GM18951 (cell line): ENCODE results near the gene ARID1B.

Source experiments
- POLR2A ChIP-seq: IDR thresholded peaks from 4 replicates; pipeline ENCODE4 v1.6.1; 2011; ENCODE audit warnings: mild to moderate bottlenecking; ENCODE audit not compliant: insufficient read length, insufficient read depth; ENCODE audit errors: extremely low read depth
- in situ Hi-C: fragments of 300-500 bp; cut with MboI; formaldehyde crosslinking; loops from one replicate; pipeline ENCODE4 v1.12.0; 2022; ENCODE audit warnings: low sequenced_read_pairs, mixed read lengths, inconsistent platforms; ENCODE audit not compliant: unreplicated experiment

ARID1B gene

GRCh38 chr6:156827382-156827781, 50.2 kb downstream of the ARID1B start:
- in situ Hi-C loops, result no loop called here

GRCh38 chr6:156828280-156828703, 51.1 kb downstream of the ARID1B start:
- in situ Hi-C loops, result no loop called here
- TF ChIP-seq POLR2A, result no peak

More at GRCh38 chr6:156827382-156827781, 50.2 kb downstream of the ARID1B start:
- no peak for TF ChIP-seq POLR2A

DNA sequence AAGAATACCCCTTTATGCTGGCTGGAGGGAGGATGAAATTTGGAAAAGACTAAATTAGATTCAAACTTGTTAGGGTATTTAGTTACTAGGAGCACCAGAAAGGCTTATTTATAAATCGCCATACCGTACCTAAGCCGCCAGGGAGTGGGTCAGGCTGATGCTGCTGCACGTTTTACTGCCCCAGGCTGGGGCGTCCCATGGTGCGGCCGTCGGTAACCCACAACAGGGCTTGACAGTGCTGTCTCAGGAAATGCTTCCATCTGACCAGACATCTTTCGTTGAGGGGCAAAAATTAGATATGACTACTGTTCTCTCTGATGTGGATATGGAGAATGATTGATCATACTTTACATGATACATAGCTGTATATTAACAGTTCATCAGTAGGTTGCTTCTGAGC, 52.9 kb downstream of the ARID1B start:
- in situ Hi-C loops, result no loop called here
- TF ChIP-seq POLR2A, result no peak

DNA sequence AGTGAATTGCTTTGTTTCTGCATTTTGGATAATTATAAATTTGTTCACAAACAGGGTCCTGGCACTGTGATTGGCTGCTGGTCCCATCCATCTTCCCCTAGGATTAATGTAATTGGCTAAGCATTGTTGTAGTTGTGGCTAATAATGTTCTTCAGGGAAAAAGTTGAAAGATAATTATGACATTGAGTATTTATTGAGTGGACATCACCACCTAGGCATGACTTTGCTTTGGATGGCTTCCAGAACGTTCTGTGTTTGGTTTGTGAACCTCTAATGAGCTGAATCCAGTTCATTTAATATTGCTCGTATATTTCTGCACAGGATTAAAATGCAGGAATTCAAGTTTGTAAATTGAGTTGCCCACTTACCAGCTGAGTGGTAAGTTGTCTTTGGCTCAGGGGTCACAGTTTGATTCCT, 55.1 kb downstream of the ARID1B start:
- no peak for TF ChIP-seq POLR2A
- in situ Hi-C loops, result no loop called here

DNA sequence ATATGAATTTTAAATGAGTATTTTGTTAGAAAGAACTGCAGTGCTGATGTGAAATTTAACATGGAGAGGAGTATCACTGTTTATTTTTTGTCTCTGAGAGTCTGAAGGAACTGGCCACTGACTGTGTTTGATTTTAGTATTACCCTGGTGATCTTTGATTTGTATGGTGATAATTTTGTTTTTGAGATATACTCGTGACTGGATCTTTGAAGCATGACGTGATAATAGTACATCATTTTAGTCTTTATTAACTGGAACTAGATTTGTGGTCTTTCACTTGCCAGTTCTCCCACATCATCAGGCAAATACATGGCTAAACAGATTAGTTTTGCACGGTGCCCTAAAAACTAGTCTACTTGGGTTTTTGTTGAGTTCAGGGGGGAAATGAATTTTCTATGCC, 55.5 kb downstream of the ARID1B start:
- in situ Hi-C loops, result no loop called here
- TF ChIP-seq POLR2A, result no peak

DNA sequence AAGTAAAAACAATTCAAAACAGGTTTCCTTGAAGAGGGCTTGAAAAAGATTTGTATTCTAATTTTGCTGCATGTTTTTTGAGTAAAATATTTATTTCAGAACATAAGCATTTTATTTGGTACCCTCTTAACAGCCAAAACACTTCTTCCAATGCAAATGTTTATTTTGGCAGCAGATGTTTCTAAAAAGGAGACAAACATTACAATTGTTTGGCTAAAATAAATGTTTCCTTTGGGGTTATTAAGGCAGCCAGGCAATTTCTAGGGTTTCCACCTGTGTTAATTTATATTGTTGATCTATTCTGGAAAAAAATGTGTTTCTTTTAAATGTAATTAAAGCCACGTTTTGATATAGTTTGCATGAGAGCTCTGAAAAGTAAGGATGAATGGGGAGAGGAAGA, 56.6 kb downstream of the ARID1B start:
- no peak for TF ChIP-seq POLR2A
- in situ Hi-C loops, result no loop called here

GRCh38 chr6:156839129-156839528, 62.0 kb downstream of the ARID1B start:
- no peak for TF ChIP-seq POLR2A
- in situ Hi-C loops, result no loop called here

DNA sequence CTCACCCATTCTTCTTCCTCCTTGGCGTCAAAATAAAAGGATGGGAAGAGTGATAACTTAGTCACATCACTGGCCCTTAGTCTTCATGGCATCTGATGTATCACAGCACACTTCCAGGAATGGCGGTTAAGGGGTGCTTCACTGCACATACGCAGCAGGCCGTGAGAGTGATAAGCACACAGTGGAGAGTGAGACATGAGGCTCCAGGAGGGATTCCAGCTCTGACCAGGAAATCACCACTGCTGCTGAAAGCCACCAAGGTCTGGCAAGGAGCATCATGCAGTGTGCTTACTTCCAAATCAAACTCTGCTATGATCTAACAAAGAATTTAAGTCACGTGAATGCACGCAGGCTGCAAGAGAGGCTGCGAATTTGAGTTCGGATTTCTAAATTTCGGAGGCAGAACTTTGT, 62.4 kb downstream of the ARID1B start:
- no peak for TF ChIP-seq POLR2A
- in situ Hi-C loops, result no loop called here

DNA sequence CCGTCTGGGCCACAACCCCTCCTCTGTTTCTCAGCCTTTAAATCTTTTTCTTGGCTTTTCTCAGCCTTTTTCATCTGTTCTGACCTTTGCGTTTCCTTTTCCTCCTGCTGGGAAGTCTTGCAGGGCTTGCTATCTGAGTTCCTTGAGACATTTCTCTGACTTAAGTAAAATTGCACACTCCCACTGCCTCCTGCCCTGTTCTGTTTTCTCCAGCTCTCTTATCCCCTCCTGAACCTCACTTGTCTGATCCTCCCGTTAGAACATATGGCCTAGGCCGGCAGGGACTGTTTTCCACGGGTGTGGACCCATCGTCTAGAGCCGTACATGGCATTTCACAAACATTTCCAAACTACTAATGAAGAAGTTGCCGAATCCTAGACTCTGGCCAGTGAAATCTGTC, 63.0 kb downstream of the ARID1B start:
- in situ Hi-C loops, result no loop called here
- TF ChIP-seq POLR2A, result no peak

DNA sequence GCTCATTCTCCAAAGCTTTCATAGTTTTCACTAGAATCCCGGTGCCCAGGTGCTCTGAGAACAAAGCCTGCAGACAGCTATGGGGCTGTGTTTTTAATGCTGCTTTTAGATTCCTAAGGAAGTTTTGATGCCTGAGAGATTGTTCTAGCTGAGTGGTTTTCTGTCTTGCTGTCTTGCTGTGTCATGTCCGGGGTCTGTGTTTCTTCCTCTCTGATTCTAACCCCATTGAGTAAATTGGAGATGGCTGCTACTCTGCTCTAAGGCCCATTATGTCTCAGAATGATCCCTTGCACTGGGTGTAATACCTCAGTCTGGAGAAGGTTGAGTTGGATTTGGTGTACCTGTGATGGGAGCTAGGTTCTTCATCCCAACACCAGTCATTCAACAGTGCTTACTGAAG, 63.4 kb downstream of the ARID1B start:
- in situ Hi-C loops, result no loop called here
- TF ChIP-seq POLR2A, result no peak

DNA sequence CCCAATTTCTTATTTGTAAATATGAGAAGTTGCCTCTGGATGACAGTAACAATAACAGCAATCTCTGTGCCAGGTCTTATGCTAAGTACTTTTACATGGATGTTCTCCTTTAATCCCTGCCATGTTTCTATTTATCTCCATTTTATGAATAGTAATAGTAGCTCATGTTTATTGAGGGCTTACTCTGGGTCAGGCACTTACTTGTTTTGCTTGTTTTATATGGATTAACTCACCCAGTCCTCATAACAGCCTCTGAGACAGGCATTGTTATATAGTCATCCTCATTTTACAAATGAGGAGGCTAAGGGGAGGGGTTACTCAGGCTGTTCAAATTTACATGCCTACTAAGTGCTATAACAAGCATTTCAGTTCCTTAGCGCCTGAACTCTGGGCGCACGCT, 64.3 kb downstream of the ARID1B start:
- no peak for TF ChIP-seq POLR2A
- in situ Hi-C loops, result no loop called here

DNA sequence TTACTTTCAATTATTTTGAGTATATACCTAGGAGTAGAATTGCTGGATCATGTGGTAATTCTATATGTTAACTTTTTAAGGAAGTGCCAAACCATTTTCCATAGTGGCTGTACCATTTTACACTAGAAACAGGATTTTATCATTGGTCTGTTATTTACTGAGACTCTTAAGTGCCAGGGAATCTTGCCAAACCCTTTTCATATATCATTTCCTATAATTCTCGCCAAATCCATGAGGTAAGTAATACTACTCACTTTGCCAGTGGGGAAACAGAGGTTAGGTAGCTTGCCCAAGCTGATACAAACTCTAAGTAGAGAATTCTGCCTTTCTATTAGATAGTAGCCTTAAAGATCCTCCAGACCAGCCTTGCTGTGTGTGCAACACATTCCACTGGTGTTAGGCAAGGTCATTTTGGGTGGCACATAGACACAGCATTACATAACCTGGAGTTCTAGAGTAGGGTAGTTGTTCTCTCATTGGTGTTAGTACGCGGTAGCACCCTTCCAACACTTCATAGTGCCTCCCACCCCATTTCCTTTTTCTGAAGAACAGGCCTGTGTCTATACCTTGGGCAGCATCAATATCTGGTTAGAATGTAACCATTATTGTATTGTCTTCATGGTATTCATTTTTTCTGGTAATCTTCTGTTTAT, 65.5 kb downstream of the ARID1B start:
- in situ Hi-C loops, result no loop called here
- TF ChIP-seq POLR2A, result no peak

DNA sequence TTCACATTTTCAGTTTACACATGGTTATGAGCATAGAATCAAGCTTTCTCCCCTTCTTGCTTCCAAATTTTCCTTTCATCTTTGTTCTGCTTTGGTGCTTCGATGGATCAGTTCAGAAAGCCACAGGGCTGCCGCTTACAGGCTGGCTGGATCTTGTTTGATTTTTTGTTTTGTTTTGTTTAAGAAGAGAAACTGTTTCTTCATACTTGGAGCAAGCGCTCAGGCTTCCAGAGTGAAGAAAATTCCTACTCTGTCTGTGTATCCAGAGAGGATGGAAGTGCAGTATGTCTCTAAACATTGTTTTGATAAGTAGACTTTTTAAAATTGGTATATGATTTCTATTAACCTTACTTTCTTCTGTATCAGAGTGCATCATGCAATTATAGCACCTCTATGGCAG, 66.9 kb downstream of the ARID1B start:
- TF ChIP-seq POLR2A, result no peak
- in situ Hi-C loops, result no loop called here

GRCh38 chr6:156845454-156846155, 68.4 kb downstream of the ARID1B start:
- no peak for TF ChIP-seq POLR2A
- in situ Hi-C loops, result no loop called here
